Activated T-helper 1 cell treated with Interleukin-2 at 50 U/mL for 16 hours (primary cell): Measurements from ENCODE around the gene MAN1C1.
A peak's percentile ranks its signal among the peaks of the same experiment; 100 is the strongest.
"Not testable (repeated sequence)": the region's sequence is repeated elsewhere in the genome, so short reads cannot be mapped to it uniquely, and the experiment has no call there.

Source experiments
- DNase-seq: peaks from one replicate; pipeline ENCODE4 v3.0.0-alpha.2; 2020; ENCODE audit warnings: low read depth

MAN1C1 gene

GRCh38 chr1:25583519-25584370 is 32.8 kb upstream of the MAN1C1 start:
- DNase-seq, result no peak

GRCh38 chr1:25586181-25586588 is 30.4 kb upstream of the MAN1C1 start:
- DNase-seq, result no peak

- DNase-seq, result no peak
Measured at GRCh38 chr1:25587290-25587689, 29.3 kb upstream of the MAN1C1 start.

DNA sequence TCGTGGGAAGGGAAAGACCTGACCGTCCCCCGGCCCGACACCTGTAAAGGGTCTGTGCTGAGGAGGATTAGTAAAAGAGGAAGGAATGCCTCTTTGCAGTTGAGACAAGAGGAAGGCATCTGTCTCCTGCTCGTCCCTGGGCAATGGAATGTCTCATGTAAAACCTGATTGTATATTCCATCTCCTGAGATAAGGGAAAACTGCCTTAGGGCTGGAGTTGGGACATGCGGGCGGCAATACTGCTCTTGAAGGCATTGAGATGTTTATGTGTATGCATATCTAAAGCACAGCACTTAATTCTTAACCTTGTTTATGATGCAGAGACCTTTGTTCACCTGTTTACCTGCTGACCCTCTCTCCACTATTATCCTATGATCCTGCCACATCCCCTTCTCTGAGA is 28.4 kb upstream of the MAN1C1 start:
- not testable (repeated sequence) for DNase-seq

DNA sequence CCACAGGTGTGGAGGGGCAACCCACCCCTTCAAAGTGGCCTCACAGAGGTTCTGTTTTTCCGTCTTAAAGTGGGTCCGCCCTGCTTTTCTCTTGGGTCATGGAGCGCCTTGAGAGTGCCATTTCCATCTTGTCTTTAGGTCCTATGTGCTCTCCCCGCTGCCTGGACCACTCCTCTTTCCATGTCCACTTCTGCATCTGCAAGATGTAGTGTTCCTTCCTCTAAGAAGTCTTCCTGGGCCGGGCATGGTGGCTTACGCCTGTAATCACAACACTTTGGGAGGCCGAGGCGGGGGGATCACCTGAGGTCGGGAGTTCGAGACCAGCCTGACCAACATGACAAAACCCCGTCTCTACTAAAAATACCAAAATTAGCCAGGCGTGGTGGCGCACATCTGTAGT is 27.8 kb upstream of the MAN1C1 start:
- DNase-seq, result not testable (repeated sequence)

DNA sequence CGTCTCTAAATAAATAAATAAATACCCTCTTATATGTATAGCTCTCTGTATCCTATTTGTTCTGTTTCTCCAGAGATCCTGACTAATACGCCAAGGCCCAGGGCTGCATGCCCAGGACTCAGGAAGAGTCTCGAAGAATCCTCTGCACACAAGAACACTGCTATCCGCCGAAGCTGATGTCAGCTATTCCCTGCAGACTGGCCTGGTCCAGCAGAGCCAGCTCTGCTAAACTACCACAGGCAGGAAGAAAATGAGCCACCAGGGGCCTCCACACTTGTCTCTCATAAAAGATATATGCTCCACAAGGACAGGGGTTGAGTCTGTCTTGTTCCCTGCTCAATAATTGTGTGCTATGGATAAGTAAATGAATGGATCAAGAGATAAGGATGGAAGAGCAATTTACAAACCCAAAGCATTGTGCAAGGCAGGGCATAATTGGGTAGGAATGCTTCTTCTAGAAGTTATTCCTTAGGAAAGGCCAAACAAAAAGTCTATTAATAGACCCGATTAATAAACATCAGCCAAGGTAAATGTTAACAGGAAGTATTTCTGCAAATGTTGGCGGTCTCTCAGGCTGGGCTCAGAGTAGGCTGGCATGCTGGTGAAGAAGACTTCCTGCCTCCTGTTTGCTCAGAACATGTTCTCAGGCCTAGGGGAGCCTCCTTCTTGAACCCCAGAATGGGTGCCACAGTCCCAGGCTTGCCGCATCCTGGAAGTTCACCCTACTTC is 26.3 kb upstream of the MAN1C1 start:
- no peak for DNase-seq

GRCh38 chr1:25593861-25594260 is 22.7 kb upstream of the MAN1C1 start:
- no peak for DNase-seq

DNA sequence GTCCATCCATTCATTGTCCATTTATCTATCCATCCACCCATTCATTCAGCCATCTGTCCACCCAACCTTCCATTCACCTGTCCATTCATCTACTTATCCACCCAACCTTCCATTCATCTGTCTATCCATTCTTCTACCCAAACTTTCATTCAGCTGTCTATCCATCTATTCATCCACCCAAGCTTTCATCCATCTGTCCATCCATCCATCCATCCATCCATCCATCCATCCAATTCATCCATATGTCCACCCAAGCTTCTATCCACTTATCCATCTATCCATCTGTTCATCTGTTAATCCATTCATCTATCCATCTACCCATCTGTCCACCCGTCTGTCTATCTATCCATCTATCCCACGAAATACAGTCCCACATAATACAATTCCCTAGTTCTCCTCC is 21.6 kb upstream of the MAN1C1 start:
- no peak for DNase-seq

DNA sequence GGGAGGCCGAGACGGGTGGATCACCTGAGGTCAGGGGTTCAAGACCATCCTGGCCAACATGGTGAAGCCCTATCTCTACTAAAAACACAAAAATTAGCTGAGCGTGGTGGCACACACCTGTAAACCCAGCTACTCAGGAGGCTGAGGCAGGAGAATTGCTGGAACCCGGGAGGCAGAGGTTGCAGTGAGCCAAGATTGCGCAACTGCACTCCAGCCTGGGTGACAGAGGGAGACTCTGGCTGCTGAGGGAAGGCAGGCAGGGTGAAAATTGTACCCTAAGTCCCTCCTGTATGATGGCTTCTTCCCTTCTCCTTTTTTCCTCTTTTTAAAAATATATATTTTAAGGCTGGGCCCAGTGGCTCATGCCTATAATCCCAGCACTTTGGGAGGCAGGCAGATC is 19.9 kb upstream of the MAN1C1 start:
- DNase-seq, result not testable (repeated sequence)

GRCh38 chr1:25598879-25599278 is 17.7 kb upstream of the MAN1C1 start:
- DNase-seq, result no peak

DNA sequence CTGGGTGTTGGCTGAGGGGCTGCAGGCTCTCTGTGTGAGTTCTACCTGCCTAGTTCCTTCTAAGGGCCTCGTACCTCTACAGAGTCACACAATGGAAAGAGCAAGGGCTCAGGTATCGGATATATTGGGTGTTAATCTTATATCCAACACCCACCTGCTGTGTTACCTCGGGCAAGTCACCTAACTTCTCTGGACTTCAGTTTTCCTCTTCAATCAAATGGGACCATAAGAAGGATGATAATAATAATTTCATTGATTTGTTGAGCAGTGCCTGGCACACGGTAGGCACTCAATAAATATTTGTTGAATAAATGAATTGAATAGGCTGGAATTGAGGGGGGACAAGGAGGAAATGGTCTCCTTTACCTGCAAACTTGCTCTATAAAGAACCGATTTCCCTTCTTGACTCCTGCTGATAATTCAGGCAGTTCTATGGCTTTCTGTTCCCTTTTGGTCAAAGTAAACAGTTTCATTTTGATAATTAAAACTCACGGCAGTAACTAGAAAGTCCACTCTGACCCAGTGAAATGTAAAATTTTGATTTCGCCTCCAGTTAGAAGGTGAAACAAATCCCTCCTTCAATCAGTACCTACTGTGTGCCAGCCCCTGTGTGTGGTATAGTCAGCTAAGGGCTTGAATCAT is 16.5 kb upstream of the MAN1C1 start:
- DNase-seq, result no peak

- DNase-seq, result not testable (repeated sequence)
Measured at GRCh38 chr1:25600971-25601699, 15.5 kb upstream of the MAN1C1 start.

DNA sequence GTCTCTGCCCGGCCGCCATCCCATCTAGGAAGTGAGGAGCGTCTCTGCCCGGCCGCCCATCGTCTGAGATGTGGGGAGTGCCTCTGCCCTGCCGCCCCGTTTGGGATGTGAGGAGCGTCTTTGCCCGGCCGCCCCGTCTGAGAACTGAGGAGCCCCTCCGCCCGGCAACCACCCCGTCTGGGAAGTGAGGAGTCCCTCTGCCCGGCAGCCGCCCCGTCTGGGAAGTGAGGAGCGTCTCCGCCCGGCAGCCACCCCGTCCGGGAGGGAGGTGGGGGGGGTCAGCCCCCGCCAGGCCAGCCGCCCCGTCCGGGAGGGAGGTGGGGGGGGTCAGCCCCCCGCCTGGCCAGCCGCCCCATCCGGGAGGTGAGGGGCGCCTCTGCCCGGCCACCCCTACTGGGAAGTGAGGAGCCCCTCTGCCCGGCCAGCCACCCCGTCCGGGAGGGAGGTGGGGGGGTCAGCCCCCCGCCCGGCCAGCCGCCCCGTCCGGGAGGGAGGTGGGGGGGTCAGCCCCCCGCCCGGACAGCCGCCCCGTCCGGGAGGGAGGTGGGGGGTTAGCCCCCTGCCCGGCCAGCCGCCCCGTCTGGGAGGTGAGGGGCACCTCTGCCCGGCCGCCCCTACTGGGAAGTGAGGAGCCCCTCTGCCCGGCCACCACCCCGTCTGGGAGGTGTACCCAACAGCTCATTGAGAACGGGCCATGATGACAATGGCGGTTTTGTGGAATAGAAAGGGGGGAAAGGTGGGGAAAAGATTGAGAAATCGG is 12.6 kb upstream of the MAN1C1 start:
- not testable (repeated sequence) for DNase-seq

DNA sequence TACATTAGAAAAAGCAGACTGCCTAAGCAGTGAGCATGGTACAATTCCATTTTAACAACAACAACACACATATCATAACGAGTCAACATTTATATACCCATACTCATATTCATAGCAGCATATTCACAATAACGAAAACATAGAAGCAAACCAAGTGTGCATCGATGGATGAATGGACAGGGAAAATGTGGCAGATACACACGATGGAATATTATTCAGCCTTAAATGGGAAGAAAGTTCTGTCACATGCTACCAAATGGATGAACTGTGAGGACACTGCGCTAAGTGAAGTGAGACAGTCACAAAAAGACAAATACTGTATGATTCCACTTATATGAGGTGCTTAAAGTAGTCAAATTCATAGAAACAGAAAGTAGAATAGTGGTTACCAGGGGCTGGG is 9.5 kb upstream of the MAN1C1 start:
- no peak for DNase-seq

- DNase-seq, result peak; percentile 74
Measured at GRCh38 chr1:25608488-25609178, 8.0 kb upstream of the MAN1C1 start.

DNA sequence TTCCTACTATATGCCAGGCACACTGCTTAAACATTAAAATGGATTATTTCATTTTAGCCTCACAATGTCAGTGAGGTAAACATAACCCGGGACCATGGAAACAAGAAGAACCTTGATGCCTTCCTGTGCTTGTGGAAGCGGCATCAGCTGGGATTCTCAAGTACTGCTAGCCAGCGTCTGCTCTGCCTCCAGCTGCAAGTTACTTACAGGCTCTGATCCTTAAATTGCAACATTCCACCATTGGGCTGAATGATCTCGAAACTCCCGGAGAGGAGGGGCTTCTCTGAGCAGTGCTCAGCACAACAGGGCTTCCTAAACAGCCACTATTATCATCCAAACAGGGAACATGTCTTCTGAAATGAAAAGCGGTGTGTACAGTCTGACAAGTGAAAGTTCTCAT is 6.7 kb upstream of the MAN1C1 start:
- DNase-seq, result no peak

- no peak for DNase-seq
Measured at GRCh38 chr1:25610822-25611630, 5.6 kb upstream of the MAN1C1 start.

GRCh38 chr1:25611843-25612242 is 4.7 kb upstream of the MAN1C1 start:
- DNase-seq, result no peak

- DNase-seq, result no peak
Measured at GRCh38 chr1:25612421-25612820, 4.2 kb upstream of the MAN1C1 start.

- no peak for DNase-seq
Measured at GRCh38 chr1:25613091-25613490, 3.5 kb upstream of the MAN1C1 start.
